Measurements from ENCODE around the gene SLC39A11. TPM values are rescaled to one million over a fixed set of nuclear protein-coding genes. Genes with fewer than 3 reads are reported as not detected.
A peak's percentile ranks its signal among the peaks of the same experiment; 100 is the strongest.

Gene SLC39A11
- total RNA-seq, 1 donor from 2014 or later: 21.5 TPM

DNA sequence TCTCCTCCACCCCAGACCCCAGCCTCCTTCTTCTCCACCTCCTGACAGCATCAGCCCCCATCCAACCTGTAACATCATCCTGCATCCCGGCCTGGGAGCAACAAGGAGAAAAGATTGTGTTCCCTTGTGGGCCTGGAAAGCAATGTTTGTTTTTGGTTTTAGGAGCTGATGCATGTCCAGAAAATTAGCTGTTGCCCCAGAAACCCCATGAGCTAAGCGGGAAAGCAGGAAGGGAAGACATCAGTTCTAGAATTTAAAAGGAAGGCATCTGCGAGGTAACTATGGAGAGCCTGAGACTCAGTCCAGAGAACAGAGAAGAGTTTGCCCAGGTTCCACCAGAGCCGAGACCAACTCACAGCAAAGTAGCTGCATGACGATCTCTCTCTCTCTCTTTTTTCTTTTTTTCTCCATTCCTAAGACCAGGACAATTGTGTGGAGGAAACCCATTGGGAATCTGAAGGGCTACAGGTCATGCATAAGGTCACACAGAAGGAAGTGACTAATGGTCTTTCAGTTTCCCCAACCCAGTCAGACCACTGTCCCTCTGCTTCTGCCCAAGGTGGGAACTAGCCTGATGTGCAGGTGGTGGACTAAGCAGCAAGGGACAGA lies 124.4 kb downstream of the SLC39A11 start:
- DNase-seq (ENCODE audit: low read depth): no peak
- TF ChIP-seq EZH2 (IDR thresholded peaks at IDR 0.05; ENCODE audit: insufficient read depth, low read length): no peak
- TF ChIP-seq, protein P1, sequence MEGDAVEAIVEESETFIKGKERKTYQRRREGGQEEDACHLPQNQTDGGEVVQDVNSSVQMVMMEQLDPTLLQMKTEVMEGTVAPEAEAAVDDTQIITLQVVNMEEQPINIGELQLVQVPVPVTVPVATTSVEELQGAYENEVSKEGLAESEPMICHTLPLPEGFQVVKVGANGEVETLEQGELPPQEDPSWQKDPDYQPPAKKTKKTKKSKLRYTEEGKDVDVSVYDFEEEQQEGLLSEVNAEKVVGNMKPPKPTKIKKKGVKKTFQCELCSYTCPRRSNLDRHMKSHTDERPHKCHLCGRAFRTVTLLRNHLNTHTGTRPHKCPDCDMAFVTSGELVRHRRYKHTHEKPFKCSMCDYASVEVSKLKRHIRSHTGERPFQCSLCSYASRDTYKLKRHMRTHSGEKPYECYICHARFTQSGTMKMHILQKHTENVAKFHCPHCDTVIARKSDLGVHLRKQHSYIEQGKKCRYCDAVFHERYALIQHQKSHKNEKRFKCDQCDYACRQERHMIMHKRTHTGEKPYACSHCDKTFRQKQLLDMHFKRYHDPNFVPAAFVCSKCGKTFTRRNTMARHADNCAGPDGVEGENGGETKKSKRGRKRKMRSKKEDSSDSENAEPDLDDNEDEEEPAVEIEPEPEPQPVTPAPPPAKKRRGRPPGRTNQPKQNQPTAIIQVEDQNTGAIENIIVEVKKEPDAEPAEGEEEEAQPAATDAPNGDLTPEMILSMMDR (IDR thresholded peaks at IDR 0.05; ENCODE audit: insufficient read depth, low read depth, low read length): no peak
- Mint-ChIP-seq H3K27me3 (ENCODE audit: low read depth, unreplicated experiment) (no peaks in the 10 kb centered on the region), H3K4me1 (ENCODE audit: low read depth, unreplicated experiment) (peaks cover 22% of the 10 kb centered on the region), H3K36me3 (ENCODE audit: low read depth, unreplicated experiment) (no peaks in the 10 kb centered on the region), H3K9me3 (ENCODE audit: unreplicated experiment) (no peaks in the 10 kb centered on the region), H3K27ac (ENCODE audit: unreplicated experiment) (no peak overlapping the region), H3K4me3 (ENCODE audit: unreplicated experiment) (no peak overlapping the region)
- Histone ChIP-seq H3K9ac (ENCODE audit: low read length) (no peak overlapping the region), H2AFZ (ENCODE audit: low read depth, low read length) (no peak overlapping the region), H4K20me1 (ENCODE audit: insufficient read depth, low read length) (peaks cover 10% of the 10 kb centered on the region), H3K4me1 (ENCODE audit: insufficient read depth, low read length) (peaks cover 11% of the 10 kb centered on the region), H3K27ac (ENCODE audit: low read depth, low read length) (no peak overlapping the region), H3K79me2 (ENCODE audit: insufficient read depth, low read length) (no peaks in the 10 kb centered on the region), H3K9me3 (ENCODE audit: insufficient read depth, low read depth, low read length) (no peaks in the 10 kb centered on the region), H3K27me3 (ENCODE audit: insufficient read depth, low read length) (no peaks in the 10 kb centered on the region), H3K4me2 (ENCODE audit: low read length) (peak overlapping the region; percentile 43), H3K36me3 (ENCODE audit: insufficient read depth, low read length) (no peaks in the 10 kb centered on the region), H3K4me3 (ENCODE audit: insufficient read depth, low read depth, low read length) (no peak overlapping the region)
- FAIRE-seq: no peak

GRCh38 chr17:72967277-72967970 lies 125.1 kb downstream of the SLC39A11 start:
- Mint-ChIP-seq H3K9me3 (ENCODE audit: unreplicated experiment) (no peaks in the 10 kb centered on the region), H3K27ac (ENCODE audit: unreplicated experiment) (no peak overlapping the region), H3K4me1 (ENCODE audit: low read depth, unreplicated experiment) (peaks cover 22% of the 10 kb centered on the region), H3K36me3 (ENCODE audit: low read depth, unreplicated experiment) (no peaks in the 10 kb centered on the region), H3K4me3 (ENCODE audit: unreplicated experiment) (no peak overlapping the region), H3K27me3 (ENCODE audit: low read depth, unreplicated experiment) (no peaks in the 10 kb centered on the region)
- Histone ChIP-seq H3K79me2 (ENCODE audit: insufficient read depth, low read length) (no peaks in the 10 kb centered on the region), H4K20me1 (ENCODE audit: insufficient read depth, low read length) (peaks cover 10% of the 10 kb centered on the region), H2AFZ (ENCODE audit: low read depth, low read length) (no peak overlapping the region), H3K4me1 (ENCODE audit: insufficient read depth, low read length) (peaks cover 11% of the 10 kb centered on the region), H3K4me3 (ENCODE audit: insufficient read depth, low read depth, low read length) (no peak overlapping the region), H3K27ac (ENCODE audit: low read depth, low read length) (no peak overlapping the region), H3K4me2 (ENCODE audit: low read length) (peak overlapping the region; percentile 43), H3K9ac (ENCODE audit: low read length) (no peak overlapping the region), H3K9me3 (ENCODE audit: insufficient read depth, low read depth, low read length) (no peaks in the 10 kb centered on the region), H3K36me3 (ENCODE audit: insufficient read depth, low read length) (no peaks in the 10 kb centered on the region), H3K27me3 (ENCODE audit: insufficient read depth, low read length) (no peaks in the 10 kb centered on the region)
- FAIRE-seq (no peak), DNase-seq (ENCODE audit: low read depth) (no peak)
- TF ChIP-seq EZH2 (IDR thresholded peaks at IDR 0.05; ENCODE audit: insufficient read depth, low read length): no peak
- TF ChIP-seq, protein P1 (IDR thresholded peaks at IDR 0.05; ENCODE audit: insufficient read depth, low read depth, low read length): no peak

DNA sequence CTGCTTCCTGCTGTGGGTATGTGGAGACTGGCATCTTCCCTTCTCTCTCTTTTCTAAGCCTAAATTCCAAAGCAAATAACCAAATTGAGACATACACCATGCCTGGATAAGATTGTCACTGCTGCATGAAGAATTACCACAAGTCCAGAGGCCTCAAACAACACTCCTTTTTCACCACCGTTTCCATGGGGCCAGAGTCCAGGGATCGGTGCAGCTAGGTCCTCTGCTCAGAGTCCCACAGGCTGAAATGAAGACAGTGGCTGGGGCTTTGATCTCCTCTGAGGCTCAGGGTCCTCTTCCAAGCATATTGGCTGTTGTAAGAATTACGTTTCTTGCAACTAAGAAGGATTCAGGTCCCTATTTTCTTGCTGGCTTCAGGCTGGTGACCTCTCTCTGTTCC lies 130.4 kb downstream of the SLC39A11 start:
- FAIRE-seq: no peak
- Mint-ChIP-seq H3K4me1 (ENCODE audit: low read depth, unreplicated experiment) (no peaks in the 10 kb centered on the region), H3K4me3 (ENCODE audit: unreplicated experiment) (no peak overlapping the region), H3K27ac (ENCODE audit: unreplicated experiment) (no peak overlapping the region), H3K9me3 (ENCODE audit: unreplicated experiment) (no peaks in the 10 kb centered on the region), H3K27me3 (ENCODE audit: low read depth, unreplicated experiment) (no peaks in the 10 kb centered on the region), H3K36me3 (ENCODE audit: low read depth, unreplicated experiment) (no peaks in the 10 kb centered on the region)
- Histone ChIP-seq H3K27ac (ENCODE audit: low read depth, low read length) (no peak overlapping the region), H3K4me1 (ENCODE audit: insufficient read depth, low read length) (no peaks in the 10 kb centered on the region), H3K9ac (ENCODE audit: low read length) (no peak overlapping the region), H3K79me2 (ENCODE audit: insufficient read depth, low read length) (no peaks in the 10 kb centered on the region), H3K27me3 (ENCODE audit: insufficient read depth, low read length) (no peaks in the 10 kb centered on the region), H2AFZ (ENCODE audit: low read depth, low read length) (no peak overlapping the region), H3K4me2 (ENCODE audit: low read length) (no peak overlapping the region), H3K9me3 (ENCODE audit: insufficient read depth, low read depth, low read length) (no peaks in the 10 kb centered on the region), H3K36me3 (ENCODE audit: insufficient read depth, low read length) (no peaks in the 10 kb centered on the region), H3K4me3 (ENCODE audit: insufficient read depth, low read depth, low read length) (no peak overlapping the region), H4K20me1 (ENCODE audit: insufficient read depth, low read length) (no peaks in the 10 kb centered on the region)
- DNase-seq (ENCODE audit: low read depth): no peak
- TF ChIP-seq EZH2 (IDR thresholded peaks at IDR 0.05; ENCODE audit: insufficient read depth, low read length): no peak
- TF ChIP-seq, protein P1 (IDR thresholded peaks at IDR 0.05; ENCODE audit: insufficient read depth, low read depth, low read length): no peak

Measured in astrocyte (in vitro differentiated cells and primary cell).